OCI-LY7 (cell line): Measurements from ENCODE around the gene PLA2R1.

ENCODE experiments used
- CTCF ChIP-seq: fragments of 200-600 bp; sonication (generic); conservative IDR thresholded peaks from 2 replicates; pipeline ENCODE4 v1.5.1; 2014; ENCODE audit warnings: mild to moderate bottlenecking, antibody characterized with exemption, low read length, moderate library complexity, mixed read lengths
- EZH2phosphoT487 ChIP-seq: fragments of 200-600 bp; sonication (generic); IDR thresholded peaks from 2 replicates; pipeline ENCODE4 v1.6.1; 2018; ENCODE audit warnings: low read depth, borderline replicate concordance, mild to moderate bottlenecking, mixed run types, antibody characterized with exemption, low read length, moderate library complexity, mixed read lengths

DNA sequence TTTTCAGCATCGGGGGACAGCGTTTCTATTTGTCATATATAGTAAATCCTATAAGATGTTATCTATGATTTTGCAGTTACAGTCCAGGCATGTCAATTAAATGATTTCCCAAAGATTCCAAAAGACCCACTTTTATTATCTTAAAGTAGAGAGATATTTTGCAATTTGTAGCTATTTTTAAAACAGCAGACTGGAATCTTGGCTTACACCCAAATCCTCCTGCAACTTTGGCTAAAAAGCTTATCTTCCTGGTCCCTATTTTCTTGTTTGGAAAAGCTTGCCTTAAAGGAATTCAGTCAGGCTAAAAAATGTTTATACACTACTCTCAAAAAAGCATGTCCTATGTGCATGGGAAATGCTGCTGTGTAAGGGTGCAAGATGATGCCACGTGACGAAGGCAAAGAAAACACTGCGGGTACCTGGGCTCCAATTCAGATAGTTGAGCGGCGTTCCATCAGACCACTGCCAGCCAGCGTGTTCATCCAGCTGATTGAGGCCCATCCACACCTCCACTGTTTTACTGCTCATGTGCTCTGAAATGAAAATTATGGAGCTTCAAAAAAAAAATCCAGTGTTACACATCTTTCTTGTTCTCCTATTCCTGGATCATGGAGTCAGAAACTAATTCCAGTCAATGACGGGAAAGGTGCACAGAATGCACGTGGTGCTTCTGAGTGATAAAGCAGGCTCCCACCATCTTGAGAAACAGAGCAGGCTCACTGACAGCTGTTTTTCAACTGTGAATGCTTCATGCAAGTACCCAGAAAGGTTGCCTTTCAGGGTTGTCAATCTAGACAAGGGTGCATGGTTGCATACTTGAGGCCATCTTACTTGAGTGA, 33.8 kb downstream of the PLA2R1 start:
- TF ChIP-seq CTCF (no peak), EZH2phosphoT487 (no peak)
